ENCODE measurements around the gene PTDSS2. TPM values are rescaled to one million over a fixed set of nuclear protein-coding genes. Genes with fewer than 3 reads are reported as not detected.
"Not testable (repeated sequence)": the region's sequence is repeated elsewhere in the genome, so short reads cannot be mapped to it uniquely, and the experiment has no call there.

PTDSS2 gene
- polyA plus RNA-seq, 1 experiment = 25.8 TPM

GRCh38 chr11:419248-420005 is 30.7 kb upstream of the PTDSS2 start:
- ChIA-PET POLR2A (no interaction called here), CTCF (no interaction called here)
- H3K36me3 ChIP-seq (ENCODE audit: control insufficient read depth, insufficient read depth, low read length) = no peaks in the 10 kb centered on the region
- TF ChIP-seq CTCF (IDR thresholded peaks at IDR 0.05; ENCODE audit: insufficient read depth, low read depth, low read length) = no peak
- DNase-seq (ENCODE audit: low read depth) = no peak
- no peak overlapping the region for H3K4me3 ChIP-seq (ENCODE audit: low read depth, low read length)
- peaks cover 4% of the 10 kb centered on the region for H3K27me3 ChIP-seq (ENCODE audit: control insufficient read depth, insufficient read depth, low read length)

- peaks cover 4% of the 10 kb centered on the region for H3K27me3 ChIP-seq (ENCODE audit: control insufficient read depth, insufficient read depth, low read length)
- DNase-seq (ENCODE audit: low read depth) = no peak
- no peaks in the 10 kb centered on the region for H3K36me3 ChIP-seq (ENCODE audit: control insufficient read depth, insufficient read depth, low read length)
- CTCF ChIA-PET = no interaction called here
- H3K4me3 ChIP-seq (ENCODE audit: low read depth, low read length) = no peak overlapping the region
- TF ChIP-seq CTCF (IDR thresholded peaks at IDR 0.05; ENCODE audit: insufficient read depth, low read depth, low read length) = no peak
- POLR2A ChIA-PET = no interaction called here
Observed at GRCh38 chr11:420054-420910, 29.8 kb upstream of the PTDSS2 start.

- H3K27me3 ChIP-seq (ENCODE audit: control insufficient read depth, insufficient read depth, low read length) = peaks cover 4% of the 10 kb centered on the region
- TF ChIP-seq CTCF (IDR thresholded peaks at IDR 0.05; ENCODE audit: insufficient read depth, low read depth, low read length) = no peak
- H3K36me3 ChIP-seq (ENCODE audit: control insufficient read depth, insufficient read depth, low read length) = no peaks in the 10 kb centered on the region
- H3K4me3 ChIP-seq (ENCODE audit: low read depth, low read length) = no peak overlapping the region
- POLR2A ChIA-PET = no interaction called here
- CTCF ChIA-PET = no interaction called here
- DNase-seq (ENCODE audit: low read depth) = no peak
Observed at GRCh38 chr11:420911-421321, 29.2 kb upstream of the PTDSS2 start.

- CTCF ChIA-PET = interaction anchor here (2.2 kb wide), 1 partner anchor 26 kb away, joined by 9 read pairs; no protein-coding TSS in a partner anchor
- POLR2A ChIA-PET = no interaction called here
- no peak for DNase-seq (ENCODE audit: low read depth)
- Histone ChIP-seq H3K27me3 (ENCODE audit: control insufficient read depth, insufficient read depth, low read length) (peaks cover 8% of the 10 kb centered on the region), H3K36me3 (ENCODE audit: control insufficient read depth, insufficient read depth, low read length) (no peaks in the 10 kb centered on the region), H3K4me3 (ENCODE audit: low read depth, low read length) (no peak overlapping the region)
- no peak for TF ChIP-seq CTCF (IDR thresholded peaks at IDR 0.05; ENCODE audit: insufficient read depth, low read depth, low read length)
Observed at GRCh38 chr11:422249-422656, 27.8 kb upstream of the PTDSS2 start.

GRCh38 chr11:424232-424631 is 25.8 kb upstream of the PTDSS2 start:
- POLR2A ChIA-PET = no interaction called here
- Histone ChIP-seq H3K27me3 (ENCODE audit: control insufficient read depth, insufficient read depth, low read length) (peaks cover 6% of the 10 kb centered on the region), H3K4me3 (ENCODE audit: low read depth, low read length) (no peak overlapping the region), H3K36me3 (ENCODE audit: control insufficient read depth, insufficient read depth, low read length) (no peaks in the 10 kb centered on the region)
- no peak for DNase-seq (ENCODE audit: low read depth)
- no peak for TF ChIP-seq CTCF (IDR thresholded peaks at IDR 0.05; ENCODE audit: insufficient read depth, low read depth, low read length)
- CTCF ChIA-PET = interaction anchor here (1.0 to 1.2 kb wide), 2 partner anchors 24 to 28 kb away, joined by 4 to 5 read pairs; no protein-coding TSS in a partner anchor

- H3K4me3 ChIP-seq (ENCODE audit: low read depth, low read length); DNase-seq (ENCODE audit: low read depth); POLR2A ChIA-PET; H3K36me3 ChIP-seq (ENCODE audit: control insufficient read depth, insufficient read depth, low read length); H3K27me3 ChIP-seq (ENCODE audit: control insufficient read depth, insufficient read depth, low read length): not testable (repeated sequence)
- CTCF ChIA-PET = interaction anchor here (1.0 to 1.2 kb wide), 2 partner anchors 23 to 28 kb away, joined by 4 to 5 read pairs; no protein-coding TSS in a partner anchor
Observed at GRCh38 chr11:424766-425165, 25.3 kb upstream of the PTDSS2 start.
